Adipocyte (in vitro differentiated cells): ENCODE measurements around the gene CADPS.

Source experiments
- DNase-seq: peaks from one replicate; pipeline ENCODE4 v3.0.0-alpha.2; 2015; ENCODE audit warnings: low read depth
- H3K27me3 ChIP-seq: replicated peaks from 2 replicates; pipeline ENCODE4 v1.7.0; 2013; ENCODE audit warnings: mild to moderate bottlenecking, low read length, moderate library complexity; ENCODE audit not compliant: control insufficient read depth, insufficient read depth
- H3K36me3 ChIP-seq: 2 replicates; pipeline ENCODE4 v1.7.0; 2013; ENCODE audit warnings: low read length, mild to moderate bottlenecking, moderate library complexity; ENCODE audit not compliant: control insufficient read depth, insufficient read depth, severe bottlenecking
- H3K4me1 ChIP-seq: 2 replicates; pipeline ENCODE4 v1.7.0; 2013; ENCODE audit warnings: mild to moderate bottlenecking, low read length, moderate library complexity; ENCODE audit not compliant: control insufficient read depth, insufficient read depth
- H3K4me3 ChIP-seq: 2 replicates; pipeline ENCODE4 v1.7.0; 2013; ENCODE audit warnings: mild to moderate bottlenecking, low read length, moderate library complexity
- H3K9ac ChIP-seq: 2 replicates; pipeline ENCODE4 v1.7.0; 2013; ENCODE audit warnings: mild to moderate bottlenecking, low read length, moderate library complexity
- H3K9me3 ChIP-seq: 2 replicates; pipeline ENCODE4 v1.7.0; 2013; ENCODE audit warnings: mild to moderate bottlenecking, low read length, moderate library complexity; ENCODE audit not compliant: control insufficient read depth

CADPS gene

GRCh38 chr3:62376906-62377877, 498.0 kb downstream of the CADPS start:
- no peak for DNase-seq
- H3K4me1 ChIP-seq: peaks cover 11% of the 10 kb centered on the region
- H3K9me3 ChIP-seq: no peaks in the 10 kb centered on the region
- H3K36me3 ChIP-seq: no peaks in the 10 kb centered on the region
- no peak overlapping the region for H3K9ac ChIP-seq
- peaks cover 90% of the 10 kb centered on the region for H3K27me3 ChIP-seq
- H3K4me3 ChIP-seq: no peak overlapping the region

- H3K4me3 ChIP-seq: no peak overlapping the region
- no peak overlapping the region for H3K9ac ChIP-seq
- no peaks in the 10 kb centered on the region for H3K36me3 ChIP-seq
- peaks cover 90% of the 10 kb centered on the region for H3K27me3 ChIP-seq
- no peak for DNase-seq
- peaks cover 11% of the 10 kb centered on the region for H3K4me1 ChIP-seq
- no peaks in the 10 kb centered on the region for H3K9me3 ChIP-seq
Measured at GRCh38 chr3:62376454-62376720, 498.8 kb downstream of the CADPS start.

DNA sequence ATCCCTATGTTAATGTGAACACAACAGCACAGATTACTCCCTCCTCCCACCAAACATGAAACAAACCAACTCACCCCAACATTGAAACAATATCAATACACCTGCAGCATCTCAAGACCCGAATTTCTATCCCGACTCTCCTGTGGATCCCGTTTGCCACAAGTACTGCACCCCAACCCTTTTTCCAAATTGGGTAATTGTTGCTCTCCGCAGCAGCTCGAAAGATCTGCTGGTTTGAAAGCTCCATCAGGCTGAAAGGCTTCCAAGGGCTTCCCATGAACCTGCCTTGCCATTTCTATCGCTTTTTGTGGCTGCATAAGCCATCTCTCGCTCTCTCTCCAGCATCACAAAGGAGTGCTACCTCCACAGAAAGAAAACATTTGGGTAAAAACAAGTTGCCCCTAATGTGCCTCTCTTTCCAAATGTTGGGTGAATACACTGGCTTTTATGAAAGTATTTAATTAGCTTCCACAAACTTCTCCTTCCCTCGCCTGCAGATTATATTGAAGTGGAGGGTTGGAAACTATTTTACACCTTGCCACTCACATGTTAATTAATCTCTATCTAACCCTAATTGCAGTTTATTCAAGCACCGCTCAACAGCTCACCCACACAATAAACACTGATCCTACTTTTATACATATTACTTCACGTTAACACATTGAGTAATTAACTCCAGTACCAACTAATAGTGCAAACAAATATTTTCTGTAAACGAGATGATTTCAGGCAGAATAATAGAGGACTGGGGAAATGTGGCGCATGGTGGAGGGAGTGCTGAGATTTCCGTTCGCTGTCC, 499.4 kb downstream of the CADPS start:
- peaks cover 11% of the 10 kb centered on the region for H3K4me1 ChIP-seq
- DNase-seq: no peak

DNA sequence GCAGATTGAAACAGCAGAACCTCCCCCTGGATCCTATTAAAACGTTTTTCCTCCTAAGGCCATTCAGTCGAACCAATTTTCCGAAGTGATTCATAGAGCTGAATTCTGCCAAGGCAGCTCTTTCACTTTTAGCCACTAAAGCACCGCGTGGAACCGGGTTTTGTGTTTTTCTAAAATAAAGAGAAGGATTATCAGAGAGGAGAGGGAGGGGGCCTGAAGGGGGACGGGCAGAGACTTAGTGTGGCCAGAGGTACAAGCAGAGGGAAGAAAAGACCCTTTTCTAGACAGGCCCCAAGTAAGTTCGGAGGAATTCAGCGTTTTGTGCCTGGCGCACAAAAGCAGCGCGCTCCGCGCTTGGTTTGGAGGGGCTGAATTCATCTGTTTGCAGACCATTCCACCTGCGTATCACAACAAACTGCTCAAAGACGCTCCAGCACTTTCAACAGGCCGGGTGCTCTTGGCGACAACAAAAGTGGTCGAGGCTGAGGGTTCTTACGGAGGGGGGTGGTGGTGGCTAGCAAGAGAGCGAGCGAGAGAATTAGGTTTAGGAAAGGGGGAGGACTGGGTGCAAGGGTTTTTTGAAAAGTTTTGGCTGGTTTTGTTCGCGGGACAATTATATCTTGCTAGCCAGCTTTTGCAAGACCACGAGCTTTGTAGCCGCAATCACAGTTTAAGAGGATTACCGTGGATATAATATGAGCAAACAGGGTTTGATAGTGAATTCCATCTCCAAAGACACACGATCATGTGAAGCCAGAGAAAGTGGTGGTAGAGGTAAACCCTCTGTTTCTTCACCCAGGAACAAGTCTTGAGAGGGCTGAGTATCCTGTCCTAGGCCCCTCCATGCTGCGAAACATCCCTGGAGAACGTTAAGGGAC, 500.6 kb downstream of the CADPS start:
- Histone ChIP-seq H3K4me3 (peak overlapping the region; percentile 78), H3K9me3 (no peaks in the 10 kb centered on the region), H3K27me3 (peaks cover 91% of the 10 kb centered on the region)

More for the DNA sequence above, 499.4 kb downstream of the CADPS start:
- Histone ChIP-seq H3K36me3 (no peaks in the 10 kb centered on the region), H3K9ac (no peak overlapping the region), H3K4me3 (no peak overlapping the region), H3K9me3 (no peaks in the 10 kb centered on the region), H3K27me3 (peaks cover 90% of the 10 kb centered on the region)

DNA sequence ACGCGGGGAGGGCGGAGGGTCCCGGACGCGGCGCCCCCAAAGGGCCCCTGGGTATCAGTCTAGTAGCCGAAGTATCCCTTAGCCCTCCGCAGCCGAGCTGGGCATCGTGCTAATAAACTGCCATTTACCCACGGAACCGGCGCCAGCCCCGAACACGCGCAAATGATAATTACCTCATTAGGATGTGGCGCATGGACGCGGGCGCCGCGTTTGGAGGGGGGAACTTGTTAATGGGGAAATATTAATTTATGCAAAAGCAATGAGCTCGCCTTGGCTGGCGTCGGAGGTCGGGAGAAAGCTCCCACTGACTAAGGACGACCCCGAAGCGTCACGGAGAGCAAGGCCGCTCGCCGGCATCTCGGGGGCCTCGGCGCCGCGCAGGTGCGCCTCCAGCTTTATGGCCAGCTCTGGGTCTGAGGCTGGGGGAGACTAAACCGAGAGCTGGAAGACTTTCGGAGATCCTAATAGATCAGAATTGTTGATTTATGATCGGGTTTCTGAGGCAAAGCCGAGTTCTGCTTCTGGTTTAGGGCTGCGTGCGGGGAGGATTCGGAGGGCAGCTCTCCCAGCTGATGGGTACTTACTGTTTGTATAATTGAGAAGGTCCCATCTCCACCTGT, 501.4 kb downstream of the CADPS start:
- Histone ChIP-seq H3K4me3 (peak overlapping the region; percentile 78), H3K9me3 (no peaks in the 10 kb centered on the region), H3K27me3 (peaks cover 91% of the 10 kb centered on the region), H3K36me3 (no peaks in the 10 kb centered on the region), H3K9ac (no peak overlapping the region), H3K4me1 (peaks cover 17% of the 10 kb centered on the region)
- no peak for DNase-seq

More for the DNA sequence above, 500.6 kb downstream of the CADPS start:
- Histone ChIP-seq H3K9ac (no peak overlapping the region), H3K36me3 (no peaks in the 10 kb centered on the region), H3K4me1 (peaks cover 11% of the 10 kb centered on the region)
- DNase-seq: peak; percentile 32

DNA sequence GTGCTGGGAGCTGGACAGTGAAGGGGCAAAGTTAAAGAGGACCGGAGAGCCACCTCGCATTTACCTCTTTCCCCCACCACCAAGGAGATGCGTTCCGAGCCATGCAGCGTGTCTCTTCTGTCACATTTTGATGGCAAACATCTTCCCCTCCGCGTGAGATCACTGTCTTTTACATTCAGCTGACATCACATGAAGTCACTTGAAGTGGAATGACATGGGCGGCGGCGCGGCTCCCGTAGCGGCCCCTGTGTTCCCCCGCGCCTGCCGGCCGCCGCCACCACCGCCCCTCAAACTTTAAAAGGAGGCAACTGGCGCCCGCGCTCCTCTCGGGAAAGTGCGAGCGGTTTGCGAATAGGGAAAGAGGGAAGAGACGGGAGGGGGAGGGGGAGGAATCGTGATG, 502.0 kb downstream of the CADPS start, which contains the start of gene FEZF2:
Gene FEZF2, minus strand, starts transcription at position 336 of the 400 bp plus-strand sequence. CDS start 682 bp downstream, outside the sequence.
- H3K27me3 ChIP-seq: peaks cover 91% of the 10 kb centered on the region
- DNase-seq: no peak
- H3K36me3 ChIP-seq: no peaks in the 10 kb centered on the region
- H3K9ac ChIP-seq: no peak within 1 kb of the TSS
- H3K4me1 ChIP-seq: peaks cover 17% of the 10 kb centered on the region
- H3K9me3 ChIP-seq: no peaks in the 10 kb centered on the region
- H3K4me3 ChIP-seq: peak within 1 kb of the TSS; percentile 78

DNA sequence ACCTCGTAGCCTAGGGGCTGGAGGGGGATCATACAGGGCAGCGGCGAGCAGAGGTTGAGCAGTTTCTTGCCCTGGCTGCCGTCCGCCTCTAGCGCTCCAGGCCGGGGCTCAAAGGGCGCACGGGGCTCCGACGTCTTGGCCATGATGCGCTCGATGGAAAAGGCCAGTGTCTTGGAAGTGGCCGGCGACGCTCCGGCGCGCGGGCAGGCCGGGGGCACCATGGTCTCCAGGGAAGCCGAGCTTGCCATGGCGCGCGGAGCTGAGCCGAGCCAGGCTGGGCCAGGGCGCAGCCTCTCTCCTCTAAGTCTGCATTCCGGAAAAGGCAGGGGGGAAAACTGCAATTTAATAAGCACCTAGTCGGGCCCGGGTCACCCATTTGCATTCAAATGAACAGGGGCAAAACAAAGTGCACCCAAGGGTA, 502.6 kb downstream of the CADPS start:
- Histone ChIP-seq H3K4me3 (no peak overlapping the region), H3K27me3 (peaks cover 92% of the 10 kb centered on the region), H3K36me3 (no peaks in the 10 kb centered on the region), H3K4me1 (peaks cover 17% of the 10 kb centered on the region), H3K9me3 (no peaks in the 10 kb centered on the region), H3K9ac (no peak overlapping the region)
- DNase-seq: peak; percentile 7

DNA sequence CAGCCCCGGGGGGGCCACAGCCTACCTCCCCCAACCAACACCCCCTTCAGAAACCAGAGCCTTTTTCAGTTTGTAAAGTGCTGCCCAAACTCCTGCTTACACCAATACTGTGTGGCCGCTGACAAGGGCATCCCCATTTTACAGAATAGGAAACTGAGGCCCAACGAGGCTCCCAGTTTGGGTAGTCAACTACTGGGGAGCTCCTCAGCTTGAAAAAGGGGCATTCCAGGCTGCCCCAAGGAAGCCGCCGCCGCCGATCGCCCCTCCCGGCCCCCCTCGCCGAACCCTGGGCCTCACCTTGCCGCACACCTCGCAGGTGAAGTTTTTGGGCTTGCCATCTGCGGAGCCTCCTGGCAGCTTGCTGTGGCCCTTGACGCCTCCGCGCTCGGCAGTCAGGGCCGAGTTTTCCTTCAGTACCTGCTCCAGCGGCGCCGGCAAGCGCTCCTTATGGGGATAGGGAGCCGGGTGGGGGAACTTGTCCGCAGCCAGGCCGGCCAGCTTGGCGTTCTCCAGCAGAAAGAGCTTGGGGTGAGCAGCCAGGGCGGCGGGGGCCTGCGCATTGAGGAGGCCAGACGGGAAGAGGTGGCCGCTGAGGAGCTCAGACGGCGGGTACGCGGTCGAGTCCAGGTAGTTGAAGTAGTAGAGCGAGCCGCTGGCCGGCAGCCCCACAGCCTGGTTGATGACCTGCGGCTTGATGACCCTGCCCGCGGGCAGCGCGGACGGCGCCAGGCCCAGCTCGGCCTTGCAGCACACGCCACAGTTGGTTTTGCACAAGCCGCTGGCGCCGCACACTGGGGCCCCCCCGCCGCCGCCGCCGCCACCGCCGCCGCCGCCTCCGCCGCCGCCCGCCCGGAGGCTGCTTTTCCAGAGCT, 503.3 kb downstream of the CADPS start:
- H3K4me1 ChIP-seq: peaks cover 17% of the 10 kb centered on the region
- H3K9me3 ChIP-seq: no peaks in the 10 kb centered on the region
- H3K9ac ChIP-seq: no peak overlapping the region
- H3K4me3 ChIP-seq: no peak overlapping the region
- H3K36me3 ChIP-seq: no peaks in the 10 kb centered on the region
- H3K27me3 ChIP-seq: peaks cover 92% of the 10 kb centered on the region
- no peak for DNase-seq

DNA sequence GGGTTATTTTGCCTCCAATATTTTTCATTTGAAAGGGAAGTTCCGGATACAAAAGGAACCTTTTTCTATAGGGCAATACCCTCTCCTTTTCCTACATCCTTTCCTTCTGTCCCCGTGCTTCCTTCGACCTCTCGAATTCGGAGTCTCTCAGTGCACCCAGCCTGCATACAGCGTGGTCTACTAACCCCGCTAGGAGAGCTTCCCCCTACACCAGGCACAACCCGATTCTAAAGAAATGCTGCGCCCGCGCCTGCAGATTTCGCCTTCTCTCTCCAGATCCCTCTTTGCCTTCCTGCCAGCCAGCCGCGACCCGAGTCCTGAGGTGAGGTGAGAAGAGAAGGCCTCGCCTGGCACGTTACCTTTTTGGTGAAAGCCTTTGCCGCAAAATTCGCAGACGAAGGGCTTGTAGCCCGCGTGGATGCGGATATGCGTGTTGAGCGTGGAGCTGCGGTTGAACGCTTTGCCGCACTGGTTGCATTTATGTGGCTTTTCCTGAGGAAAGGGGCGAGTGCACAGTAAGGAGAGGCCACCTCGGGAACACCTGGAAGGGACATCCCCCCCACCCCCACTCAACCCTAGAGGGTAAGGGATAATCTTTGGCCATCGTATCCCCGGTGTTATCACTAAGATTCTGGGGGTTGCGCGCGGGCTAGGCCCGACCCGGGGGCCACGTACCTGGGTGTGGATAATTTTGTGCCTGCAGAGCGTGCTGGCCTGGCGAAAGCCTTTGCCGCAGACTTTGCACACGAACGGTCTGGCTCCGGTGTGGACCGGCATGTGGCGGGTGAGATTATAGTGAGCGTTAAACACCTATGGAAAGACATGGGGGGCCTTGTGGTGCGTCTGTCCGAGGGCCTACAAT, 504.1 kb downstream of the CADPS start:
- H3K36me3 ChIP-seq: no peaks in the 10 kb centered on the region
- DNase-seq: no peak
- no peaks in the 10 kb centered on the region for H3K9me3 ChIP-seq
- H3K4me1 ChIP-seq: peaks cover 17% of the 10 kb centered on the region
- H3K9ac ChIP-seq: no peak overlapping the region
- H3K27me3 ChIP-seq: peaks cover 91% of the 10 kb centered on the region
- H3K4me3 ChIP-seq: no peak overlapping the region
